ENCODE data around the gene FTO.

GRCh38 chr16:53898993-53899392 is 195.0 kb downstream of the FTO start:
- no peak for TF ChIP-seq CTCF (IDR thresholded peaks at IDR 0.05)
- TF ChIP-seq POLR2A (IDR thresholded peaks at IDR 0.05), result no peak

Measured in testis (tissue), 2 donors.